Measurements from ENCODE around the gene DPYSL4.
"Not testable (repeated sequence)": the region's sequence is repeated elsewhere in the genome, so short reads cannot be mapped to it uniquely, and the experiment has no call there.

DNA sequence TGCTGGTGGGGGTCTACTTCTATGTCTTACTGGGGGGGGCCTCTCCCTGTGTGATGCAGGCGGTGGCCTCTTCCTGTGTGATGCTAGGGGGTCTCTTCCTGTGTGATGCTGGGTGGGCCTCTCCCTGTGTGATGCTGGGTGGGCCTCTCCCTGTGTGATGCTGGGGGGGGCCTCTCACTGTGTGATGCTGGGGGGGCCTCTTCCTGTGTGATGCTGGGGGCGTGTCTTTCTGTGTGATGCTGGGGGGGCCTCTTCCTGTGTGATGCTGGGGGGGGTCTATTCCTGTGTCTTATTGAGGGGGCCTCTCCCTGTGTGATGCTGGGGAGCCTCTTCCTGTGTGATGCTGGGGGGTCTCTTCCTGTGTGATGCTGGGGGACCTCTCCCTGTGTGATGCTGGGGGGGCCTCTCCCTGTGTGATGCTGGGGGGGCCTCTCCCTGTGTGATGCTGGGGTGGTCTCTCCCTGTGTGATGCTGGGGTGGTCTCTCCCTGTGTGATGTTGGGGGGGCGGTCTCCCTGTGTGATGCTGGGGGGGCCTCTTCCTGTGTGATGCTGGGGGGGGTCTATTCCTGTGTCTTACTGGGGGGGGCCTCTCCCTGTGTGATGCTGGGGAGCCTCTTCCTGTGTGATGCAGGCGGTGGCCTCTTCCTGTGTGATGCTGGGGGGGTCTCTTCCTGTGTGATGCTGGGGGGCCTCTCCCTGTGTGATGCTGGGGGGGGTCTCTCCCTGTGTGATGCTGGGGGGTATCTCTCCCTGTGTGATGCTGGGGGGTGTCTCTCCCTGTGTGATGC lies 25.7 kb upstream of the DPYSL4 start:
- TF ChIP-seq, protein P1, sequence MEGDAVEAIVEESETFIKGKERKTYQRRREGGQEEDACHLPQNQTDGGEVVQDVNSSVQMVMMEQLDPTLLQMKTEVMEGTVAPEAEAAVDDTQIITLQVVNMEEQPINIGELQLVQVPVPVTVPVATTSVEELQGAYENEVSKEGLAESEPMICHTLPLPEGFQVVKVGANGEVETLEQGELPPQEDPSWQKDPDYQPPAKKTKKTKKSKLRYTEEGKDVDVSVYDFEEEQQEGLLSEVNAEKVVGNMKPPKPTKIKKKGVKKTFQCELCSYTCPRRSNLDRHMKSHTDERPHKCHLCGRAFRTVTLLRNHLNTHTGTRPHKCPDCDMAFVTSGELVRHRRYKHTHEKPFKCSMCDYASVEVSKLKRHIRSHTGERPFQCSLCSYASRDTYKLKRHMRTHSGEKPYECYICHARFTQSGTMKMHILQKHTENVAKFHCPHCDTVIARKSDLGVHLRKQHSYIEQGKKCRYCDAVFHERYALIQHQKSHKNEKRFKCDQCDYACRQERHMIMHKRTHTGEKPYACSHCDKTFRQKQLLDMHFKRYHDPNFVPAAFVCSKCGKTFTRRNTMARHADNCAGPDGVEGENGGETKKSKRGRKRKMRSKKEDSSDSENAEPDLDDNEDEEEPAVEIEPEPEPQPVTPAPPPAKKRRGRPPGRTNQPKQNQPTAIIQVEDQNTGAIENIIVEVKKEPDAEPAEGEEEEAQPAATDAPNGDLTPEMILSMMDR (IDR thresholded peaks at IDR 0.05), result not testable (repeated sequence)
- not testable (repeated sequence) for TF ChIP-seq POLR2A (IDR thresholded peaks at IDR 0.05)
